Cardiac fibroblast (primary cell): Measurements from ENCODE around the gene DUT.

Experiments used
- DNase-seq, 2 donors: peaks; one replicate each; pipeline versions ENCODE4 v3.0.0 to v3.0.0-alpha.2; 2010; ENCODE audit warnings: low read depth in 2 of 2
- H3K4me3 ChIP-seq, 2 donors: replicated peaks in 1 of 2; 1 replicate in 1 of 2; 2 replicates in 1 of 2; pipeline ENCODE4 v1.5.1; 2011; ENCODE audit warnings: low read depth in 2 of 2, low read length in 2 of 2, mild to moderate bottlenecking in 2 of 2, moderate library complexity in 1 of 2
- TF ChIP-seq, protein P1 (sequence below): IDR thresholded peaks from one replicate; pipeline ENCODE4 v1.5.1; 2011; ENCODE audit warnings: low read depth, mild to moderate bottlenecking, low read length, inconsistent platforms

The DUT gene

GRCh38 chr15:48355377-48355776 lies 24.1 kb downstream of the DUT start:
- DNase-seq: peak; percentile 66 to 88
- H3K4me3 ChIP-seq: no peak overlapping the region
- TF ChIP-seq, protein P1, sequence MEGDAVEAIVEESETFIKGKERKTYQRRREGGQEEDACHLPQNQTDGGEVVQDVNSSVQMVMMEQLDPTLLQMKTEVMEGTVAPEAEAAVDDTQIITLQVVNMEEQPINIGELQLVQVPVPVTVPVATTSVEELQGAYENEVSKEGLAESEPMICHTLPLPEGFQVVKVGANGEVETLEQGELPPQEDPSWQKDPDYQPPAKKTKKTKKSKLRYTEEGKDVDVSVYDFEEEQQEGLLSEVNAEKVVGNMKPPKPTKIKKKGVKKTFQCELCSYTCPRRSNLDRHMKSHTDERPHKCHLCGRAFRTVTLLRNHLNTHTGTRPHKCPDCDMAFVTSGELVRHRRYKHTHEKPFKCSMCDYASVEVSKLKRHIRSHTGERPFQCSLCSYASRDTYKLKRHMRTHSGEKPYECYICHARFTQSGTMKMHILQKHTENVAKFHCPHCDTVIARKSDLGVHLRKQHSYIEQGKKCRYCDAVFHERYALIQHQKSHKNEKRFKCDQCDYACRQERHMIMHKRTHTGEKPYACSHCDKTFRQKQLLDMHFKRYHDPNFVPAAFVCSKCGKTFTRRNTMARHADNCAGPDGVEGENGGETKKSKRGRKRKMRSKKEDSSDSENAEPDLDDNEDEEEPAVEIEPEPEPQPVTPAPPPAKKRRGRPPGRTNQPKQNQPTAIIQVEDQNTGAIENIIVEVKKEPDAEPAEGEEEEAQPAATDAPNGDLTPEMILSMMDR: no peak

DNA sequence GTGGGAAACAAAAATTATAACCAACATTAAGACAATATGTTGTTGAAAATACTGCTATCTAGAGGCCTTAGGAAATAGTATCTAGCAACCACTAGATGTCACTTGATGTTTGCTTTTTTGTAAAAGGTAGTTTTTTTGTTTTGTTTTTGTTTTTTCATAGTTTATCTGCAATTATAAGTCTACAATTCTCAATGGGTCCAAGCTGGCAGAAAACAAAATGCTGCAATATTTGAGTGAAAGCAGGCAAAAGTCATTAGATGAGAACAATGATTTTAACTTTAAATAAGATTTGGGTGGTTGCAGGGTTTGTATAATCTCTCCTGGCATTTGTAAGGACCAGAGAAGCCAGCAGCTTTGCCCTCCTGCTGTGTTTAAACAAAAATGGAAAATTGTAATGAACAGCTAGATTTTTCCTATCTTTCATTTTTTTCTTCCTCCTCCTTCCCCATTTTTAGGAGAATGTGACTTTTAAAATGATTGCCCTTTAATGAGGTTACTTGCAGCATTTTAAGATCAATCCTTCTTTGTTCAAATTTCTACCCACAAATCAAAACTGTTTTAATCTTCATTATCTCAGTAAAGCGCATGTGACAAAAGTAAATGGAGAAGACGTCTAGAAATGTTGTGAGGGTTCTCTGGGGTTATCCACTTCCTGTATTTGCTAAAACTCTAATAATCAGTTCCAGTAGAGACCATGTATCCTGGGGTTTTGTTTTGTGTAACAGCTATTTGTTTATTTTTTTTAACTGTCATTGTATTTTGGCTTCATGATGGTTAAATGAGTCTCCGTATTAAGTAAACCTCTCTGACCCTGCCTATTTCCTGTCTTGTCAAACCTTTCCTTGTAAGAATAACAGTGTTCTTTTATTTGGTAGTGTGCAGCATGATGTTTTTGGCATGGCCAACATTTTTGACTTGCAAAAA lies 27.3 kb downstream of the DUT start:
- TF ChIP-seq, protein P1: peak; percentile 48
- H3K4me3 ChIP-seq: no peak overlapping the region
- peak; percentile 71 to 72 for DNase-seq

DNA sequence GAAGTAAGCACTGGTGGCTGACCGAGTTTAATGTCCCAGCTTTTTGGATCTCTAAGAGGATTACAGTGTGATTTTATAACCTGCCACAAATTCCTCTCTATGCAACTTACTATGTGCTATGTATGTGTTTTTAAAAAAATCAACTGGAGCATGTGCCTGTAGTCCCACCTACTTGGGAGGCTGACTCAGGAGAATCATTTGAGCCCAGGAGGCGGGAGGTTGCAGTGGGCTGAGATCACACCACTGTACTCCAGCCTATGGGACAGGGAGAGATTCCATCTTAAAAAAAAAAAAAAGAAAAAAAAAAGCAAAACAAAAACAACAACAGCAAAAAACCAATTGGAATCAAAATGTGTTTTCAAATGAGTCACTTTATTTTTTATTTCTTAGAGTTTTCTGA lies 29.6 kb downstream of the DUT start:
- TF ChIP-seq, protein P1: no peak
- peak; percentile 34 to 89 for DNase-seq
- no peak overlapping the region for H3K4me3 ChIP-seq

DNA sequence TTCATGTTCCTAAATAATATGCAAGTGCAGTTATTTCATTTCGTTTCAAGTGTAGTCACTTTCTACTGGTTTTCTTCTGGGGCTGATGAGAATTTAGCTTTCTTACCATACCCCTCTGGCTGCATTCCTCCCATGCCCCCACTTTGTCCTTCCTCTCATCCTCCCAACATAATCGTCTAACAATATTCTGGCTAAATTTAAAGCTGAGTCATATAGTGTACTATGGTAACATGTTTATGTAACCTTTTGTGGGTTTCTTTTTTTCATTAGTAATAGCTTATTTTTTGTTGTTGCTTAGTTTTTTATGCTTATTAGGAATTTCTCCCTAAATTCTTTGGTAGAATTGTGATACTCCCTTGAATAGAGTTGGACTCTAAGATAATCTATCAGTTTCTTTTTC lies 30.5 kb downstream of the DUT start:
- TF ChIP-seq, protein P1: no peak
- H3K4me3 ChIP-seq: no peak overlapping the region
- DNase-seq: peak in 1 of 2 donors; percentile 65

- TF ChIP-seq, protein P1: no peak
- H3K4me3 ChIP-seq: no peak overlapping the region
- DNase-seq: peak in 1 of 2 donors; percentile 40
These were observed 32.2 kb downstream of the DUT start for GRCh38 chr15:48363474-48363873.

DNA sequence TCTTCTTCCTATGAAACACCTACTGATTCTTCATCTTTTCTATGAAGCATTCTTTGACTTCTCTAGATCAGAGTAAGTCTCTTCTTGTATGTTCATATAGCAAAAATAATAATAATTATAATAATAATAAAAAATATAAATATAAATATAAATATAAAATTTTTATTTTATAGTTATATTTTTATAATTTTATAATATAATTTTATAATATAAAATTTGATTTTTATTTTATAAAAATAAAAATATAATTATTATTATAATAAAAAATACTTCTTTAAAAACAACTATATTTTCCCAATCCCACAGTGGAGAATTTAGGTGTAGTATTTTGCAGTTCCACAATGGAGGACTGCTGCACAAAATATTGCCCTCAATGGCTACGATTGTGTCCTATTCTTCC lies 34.3 kb downstream of the DUT start:
- H3K4me3 ChIP-seq: no peak overlapping the region
- DNase-seq: no peak
- TF ChIP-seq, protein P1: no peak
